ENCODE data around the gene TMC4.
"Not testable (repeated sequence)": the region's sequence is repeated elsewhere in the genome, so short reads cannot be mapped to it uniquely, and the experiment has no call there.

The TMC4 gene

DNA sequence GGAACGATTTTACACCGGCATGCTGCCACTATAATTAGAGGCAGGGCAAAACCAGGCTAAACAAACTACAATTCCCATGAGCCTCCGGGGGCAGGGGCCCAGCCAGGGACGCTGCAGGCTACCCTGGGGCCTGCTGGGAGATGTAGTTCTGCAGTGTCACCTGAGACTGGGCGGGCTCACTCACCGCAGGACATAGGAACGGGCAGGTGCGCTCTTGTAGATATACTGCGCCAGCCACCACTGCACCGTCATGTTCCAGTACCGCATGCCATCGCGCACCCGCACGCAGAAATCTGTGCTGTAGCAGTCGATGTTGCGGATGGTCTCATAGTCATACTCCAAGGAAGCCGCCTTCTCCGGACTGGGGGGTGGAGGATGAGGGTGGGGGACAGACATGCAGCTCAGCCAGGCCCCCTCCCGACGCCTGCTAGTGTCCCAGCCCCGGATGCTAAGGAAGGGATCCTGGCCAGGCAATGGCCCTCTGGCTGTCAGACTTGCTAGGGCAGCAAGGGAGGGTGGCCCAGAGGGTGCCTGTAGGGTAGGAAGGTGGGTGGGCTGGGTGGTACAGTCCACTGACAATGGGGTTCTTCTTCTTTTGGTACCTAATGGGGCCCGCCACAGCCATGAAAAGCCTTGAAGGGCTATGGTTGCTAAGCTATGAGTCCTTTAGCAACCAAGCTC is 5.8 kb upstream of the TMC4 start:
- DNase-seq, result peak; percentile 87

DNA sequence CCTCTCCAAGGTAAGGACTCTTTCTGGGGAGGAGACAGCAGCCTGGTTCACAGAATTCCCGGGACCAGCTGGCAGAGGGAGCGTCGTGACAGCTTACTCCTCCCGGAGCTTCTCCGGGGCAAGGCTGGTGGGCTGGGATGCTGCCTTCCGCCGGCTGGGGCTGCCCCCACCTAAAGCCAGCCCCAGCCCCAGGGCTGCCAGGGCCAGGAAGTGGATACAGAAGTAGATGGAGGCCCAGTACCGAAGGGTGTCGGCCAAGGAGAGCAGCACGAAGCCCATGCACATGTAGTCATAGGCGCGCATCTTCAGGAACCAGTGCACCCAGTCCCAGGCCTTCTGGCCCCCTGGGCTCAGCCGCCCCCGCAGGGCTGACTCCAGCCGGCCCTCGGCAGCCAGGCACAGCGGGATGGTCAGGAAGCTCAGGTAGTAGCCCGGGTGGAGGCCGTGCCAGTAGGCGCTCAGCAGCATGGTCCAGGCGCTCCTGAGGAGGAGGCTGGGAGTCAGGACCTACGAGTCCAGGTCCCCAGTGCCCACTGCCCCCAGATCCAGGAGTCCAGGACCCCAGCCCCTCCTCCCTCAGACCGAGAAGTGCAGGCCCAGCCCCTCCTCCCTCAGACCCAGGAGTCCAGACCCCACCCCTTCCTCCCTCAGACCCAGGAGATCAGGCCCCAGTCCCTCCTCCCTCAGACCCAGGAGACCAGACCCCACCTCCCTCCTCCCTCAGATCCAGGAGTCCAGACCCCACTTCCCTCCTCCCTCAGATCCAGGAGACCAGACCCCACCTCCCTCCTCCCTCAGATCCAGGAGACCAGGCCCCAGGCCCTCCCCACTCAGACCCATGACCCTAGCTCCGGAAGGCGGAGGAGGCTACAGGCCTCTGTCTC is 1.2 kb upstream of the TMC4 start:
- no peak for DNase-seq

DNA sequence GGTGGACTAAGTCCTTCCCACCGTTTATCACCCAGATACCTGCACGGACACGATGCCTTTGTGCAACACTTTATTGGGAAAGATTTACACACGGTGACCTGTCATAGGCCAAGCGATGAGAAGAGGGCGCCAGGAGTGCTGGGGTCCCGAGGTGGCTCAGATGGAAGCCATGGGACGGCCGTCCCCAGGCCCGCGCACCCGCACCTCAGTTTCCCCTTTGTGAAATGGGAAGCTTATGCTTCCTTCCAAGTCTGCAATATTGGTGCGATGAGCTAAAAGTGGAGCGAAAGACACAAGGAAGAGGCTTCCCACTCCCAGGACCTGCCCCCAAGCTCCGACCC is 369 bp upstream of the TMC4 start:
- DNase-seq, result no peak

DNA sequence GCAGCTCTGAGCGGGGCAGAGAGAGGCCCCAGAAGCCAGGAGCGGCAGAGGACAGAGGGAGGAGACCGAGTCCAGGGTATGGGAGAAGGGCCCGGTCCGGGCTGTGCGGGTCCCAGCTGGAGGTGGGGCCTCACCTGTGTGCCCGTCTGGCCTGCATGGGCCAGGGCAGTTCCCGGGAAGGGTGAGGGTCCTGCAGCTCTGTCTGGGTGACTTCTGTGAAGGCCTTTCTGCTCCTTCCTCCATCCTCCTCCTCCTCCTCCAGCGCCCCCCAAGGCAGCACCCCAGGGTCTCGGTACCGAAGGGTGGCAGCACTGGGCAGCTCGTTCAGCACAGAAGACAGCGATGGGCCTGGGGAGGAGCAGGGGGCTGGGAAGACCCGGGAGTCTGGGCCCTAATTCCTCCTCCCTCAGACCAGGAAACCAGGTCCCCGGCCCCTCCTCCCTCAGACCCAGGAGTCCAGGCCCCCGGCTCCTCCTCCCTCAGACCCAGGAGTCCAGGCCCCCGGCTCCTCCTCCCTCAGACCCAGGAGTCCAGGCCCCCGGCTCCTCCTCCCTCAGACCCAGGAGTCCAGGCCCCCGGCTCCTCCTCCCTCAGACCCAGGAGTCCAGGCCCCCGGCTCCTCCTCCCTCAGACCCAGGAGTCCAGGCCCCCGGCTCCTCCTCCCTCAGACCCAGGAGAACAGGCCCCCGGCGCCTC is 1.1 kb downstream of the TMC4 start:
- DNase-seq, result not testable (repeated sequence)

DNA sequence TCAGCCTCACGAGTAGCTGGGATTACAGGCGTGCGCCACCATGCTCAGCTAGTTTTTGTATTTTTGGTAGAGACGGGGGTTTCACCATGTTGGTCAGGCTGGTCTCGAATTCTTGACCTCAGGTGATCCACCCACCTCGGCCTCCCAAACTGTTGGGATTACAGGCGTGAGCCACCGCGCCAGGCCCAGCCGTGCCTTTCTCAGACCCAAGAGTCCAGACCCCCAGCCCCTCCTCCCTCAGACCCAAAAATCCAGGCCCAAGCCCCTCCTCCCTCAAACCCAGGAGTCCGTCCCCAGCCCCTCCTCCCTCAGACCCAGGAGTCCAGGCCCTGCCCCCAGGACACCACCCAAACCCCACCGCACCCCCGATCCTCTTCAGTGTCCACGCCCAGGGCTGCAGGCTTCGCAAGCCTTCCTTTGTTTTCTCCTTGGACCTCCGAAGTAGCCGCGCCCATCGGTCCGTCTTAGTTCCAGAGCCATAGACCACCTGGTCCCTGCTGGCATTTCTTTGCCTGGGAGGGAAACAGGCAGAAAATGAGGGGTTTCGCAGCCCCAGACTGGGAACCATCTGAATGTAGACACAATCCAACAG is 3.7 kb downstream of the TMC4 start:
- no peak for DNase-seq

DNA sequence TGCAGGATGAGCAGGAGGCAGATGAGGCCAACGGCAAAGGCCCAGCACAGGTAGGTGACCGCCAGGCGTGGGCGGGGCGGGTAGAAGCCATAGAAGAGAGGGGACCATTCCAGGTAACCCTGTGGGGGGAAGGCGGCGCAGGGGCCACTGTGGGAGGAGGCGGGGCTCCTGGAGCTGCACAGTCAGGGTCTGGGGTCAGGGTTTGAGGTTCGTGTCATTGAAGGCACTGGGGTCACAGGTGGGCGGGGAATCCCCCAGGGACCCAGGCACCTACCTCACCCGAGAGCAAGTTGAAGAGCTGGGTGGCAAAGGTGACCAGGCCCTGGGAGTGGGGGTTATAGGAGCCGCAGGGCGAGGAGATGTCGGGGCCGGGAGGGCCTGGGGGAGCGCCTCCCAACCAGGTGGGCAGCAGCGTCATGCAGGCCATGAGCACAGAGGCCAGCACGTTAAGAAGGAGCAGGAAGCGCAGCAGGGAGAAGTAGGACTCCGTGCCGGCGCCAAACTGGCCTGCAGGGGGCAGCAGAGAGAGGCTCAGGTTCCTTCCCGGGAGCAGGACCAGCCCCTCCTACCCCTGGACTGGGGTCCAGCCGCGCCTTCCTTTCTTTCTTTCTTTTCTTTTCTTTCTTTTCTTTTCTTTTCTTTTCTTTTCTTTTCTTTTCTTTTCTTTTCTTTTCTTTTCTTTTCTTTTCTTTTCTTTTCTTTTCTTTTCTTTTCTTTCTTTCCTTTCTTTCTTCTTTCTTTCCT is 4.6 kb downstream of the TMC4 start:
- peak; percentile 89 for DNase-seq

DNA sequence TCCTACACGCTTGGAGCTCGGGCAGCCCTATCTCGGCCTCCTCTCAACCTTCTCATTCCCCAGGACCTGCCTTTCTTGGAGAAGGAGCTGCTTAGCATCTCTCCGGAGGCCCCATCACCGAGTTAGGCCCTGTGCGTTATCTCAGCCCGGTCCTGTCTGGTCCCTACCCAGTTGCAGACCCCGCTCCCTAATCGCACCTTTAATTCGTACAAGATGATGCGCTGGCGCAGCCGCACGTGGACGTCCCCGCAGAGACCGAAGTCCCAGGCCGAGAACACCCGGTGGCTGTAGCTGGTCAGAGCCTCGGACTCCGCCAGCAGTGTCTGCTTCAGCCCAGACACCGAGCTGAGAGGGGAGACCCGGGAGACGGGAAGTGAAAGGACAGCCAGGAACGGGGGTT is 7.7 kb downstream of the TMC4 start:
- DNase-seq, result no peak

- peak; percentile 77 for DNase-seq
Observed at GRCh38 chr19:54164369-54165068, 8.4 kb downstream of the TMC4 start.

- no peak for DNase-seq
Observed at GRCh38 chr19:54162884-54163283, 10.1 kb downstream of the TMC4 start.

DNA sequence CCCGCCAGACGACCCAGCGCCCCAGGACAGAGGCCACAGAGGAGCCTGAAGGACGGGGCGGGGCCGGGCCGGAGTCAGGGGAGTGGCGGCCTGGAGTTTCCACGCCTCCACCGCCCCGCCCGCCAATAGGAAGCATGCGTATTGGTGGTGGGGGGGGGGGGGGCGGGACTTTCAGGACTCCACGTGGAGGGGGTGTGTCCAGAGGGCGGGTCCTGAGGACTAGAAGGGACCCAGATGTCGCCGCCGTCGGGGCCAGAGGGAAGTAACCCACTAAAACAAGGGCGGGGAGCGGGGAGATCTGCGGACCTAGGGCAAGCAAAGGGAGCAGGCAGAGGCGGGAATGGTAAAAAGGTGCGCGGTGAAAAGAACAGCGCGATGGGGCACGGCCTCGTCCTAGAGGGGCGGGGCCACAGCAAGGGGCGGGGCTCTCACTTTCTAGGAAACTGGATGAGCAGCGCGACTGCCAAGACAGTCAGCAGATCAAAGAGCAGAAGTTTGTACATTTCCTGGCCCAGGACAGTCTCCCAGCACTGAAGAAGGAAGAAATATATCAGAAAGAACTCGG is 10.6 kb downstream of the TMC4 start:
- peak; percentile 92 for DNase-seq

DNA sequence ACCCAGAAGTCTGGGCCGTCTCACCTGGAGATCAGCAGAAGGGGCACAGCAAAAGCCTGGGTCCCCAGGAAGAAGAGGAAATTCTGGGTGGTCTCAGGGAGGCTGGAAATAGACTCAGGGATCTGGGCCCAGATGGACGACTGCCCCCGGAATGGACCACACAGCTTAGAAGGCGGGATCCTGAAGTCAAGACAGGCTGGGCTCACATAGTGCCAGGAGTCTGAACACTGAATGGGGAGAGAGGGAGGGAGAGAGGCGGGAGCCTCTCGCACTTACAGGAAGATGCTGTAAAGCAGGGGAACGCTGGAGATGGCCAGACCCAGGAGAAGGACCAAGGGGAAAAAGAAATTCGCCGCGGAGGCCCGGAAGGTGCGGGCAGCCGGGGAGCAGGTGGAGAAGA is 12.1 kb downstream of the TMC4 start:
- peak; percentile 60 for DNase-seq

- DNase-seq, result peak; percentile 78
Observed at GRCh38 chr19:54160182-54160811, 12.7 kb downstream of the TMC4 start.

- peak; percentile 100 for DNase-seq
Observed at GRCh38 chr19:54159352-54160181, 13.4 kb downstream of the TMC4 start, which contains the start of gene LENG1. TSS of gene LENG1 (minus strand) at chr19:54159721. CDS start at chr19:54159695, 26 bp downstream.

- peak; percentile 39 for DNase-seq
Observed at GRCh38 chr19:54158812-54159351, 14.1 kb downstream of the TMC4 start.

DNA sequence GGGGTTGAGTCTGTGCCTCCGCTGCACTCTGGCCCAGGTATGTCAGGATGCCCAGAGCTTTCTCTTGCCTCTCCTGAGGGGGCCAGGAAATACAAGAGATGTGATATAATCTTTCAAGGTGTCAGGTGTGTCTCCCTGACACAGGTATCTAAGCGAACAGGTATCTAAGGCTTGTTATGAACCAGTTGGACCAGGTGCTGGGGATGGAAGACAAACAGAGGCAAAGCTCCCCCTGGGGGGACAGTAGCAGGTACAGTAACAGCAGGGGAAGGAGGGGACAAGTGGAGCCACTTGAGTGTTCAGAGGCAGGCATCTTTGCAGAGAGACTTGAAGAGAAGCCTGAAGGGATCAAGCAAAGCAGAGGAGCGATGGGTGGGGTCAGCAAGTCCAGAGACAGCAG is 16.0 kb downstream of the TMC4 start:
- DNase-seq, result no peak

DNA sequence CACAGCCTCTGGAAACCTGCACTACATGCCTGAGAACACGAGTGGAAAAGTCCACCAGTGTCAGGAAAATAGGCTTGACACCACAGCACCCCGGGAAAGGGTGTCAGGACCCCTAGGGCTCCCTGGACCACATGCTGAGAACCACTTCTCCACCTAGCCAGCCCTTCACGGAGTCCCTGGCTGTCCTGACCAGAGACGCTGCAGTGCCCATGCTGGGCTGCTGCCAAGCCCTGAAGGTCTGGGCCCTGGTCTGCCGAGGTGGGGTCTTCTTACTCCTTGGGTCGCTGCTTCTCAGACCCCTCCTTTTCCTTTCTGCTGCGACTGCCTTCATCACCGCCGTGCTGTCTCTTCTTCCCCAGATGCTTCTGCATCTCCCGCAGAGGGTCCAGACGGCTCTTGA is 16.5 kb downstream of the TMC4 start:
- no peak for DNase-seq

DNA sequence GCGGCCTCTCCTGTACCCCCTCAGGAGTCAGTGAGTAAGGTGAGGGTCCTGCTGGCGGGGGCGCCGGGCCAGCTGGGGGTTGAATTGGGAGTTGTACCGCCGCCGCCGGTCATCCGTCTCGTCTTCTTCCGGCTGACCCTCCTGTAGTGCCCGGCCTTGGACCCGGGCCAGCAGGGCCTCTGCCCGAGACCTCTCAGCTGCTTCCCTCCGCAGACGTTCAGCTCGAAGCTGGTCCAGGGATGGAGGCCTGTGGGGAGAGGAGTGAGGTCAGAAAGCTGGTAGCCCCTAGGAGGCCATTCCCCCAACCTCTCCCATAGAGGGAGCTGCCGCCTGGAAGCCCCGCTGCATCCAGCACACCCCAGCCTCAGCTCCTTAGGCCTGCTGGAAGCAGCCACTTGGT is 17.3 kb downstream of the TMC4 start:
- no peak for DNase-seq

DNA sequence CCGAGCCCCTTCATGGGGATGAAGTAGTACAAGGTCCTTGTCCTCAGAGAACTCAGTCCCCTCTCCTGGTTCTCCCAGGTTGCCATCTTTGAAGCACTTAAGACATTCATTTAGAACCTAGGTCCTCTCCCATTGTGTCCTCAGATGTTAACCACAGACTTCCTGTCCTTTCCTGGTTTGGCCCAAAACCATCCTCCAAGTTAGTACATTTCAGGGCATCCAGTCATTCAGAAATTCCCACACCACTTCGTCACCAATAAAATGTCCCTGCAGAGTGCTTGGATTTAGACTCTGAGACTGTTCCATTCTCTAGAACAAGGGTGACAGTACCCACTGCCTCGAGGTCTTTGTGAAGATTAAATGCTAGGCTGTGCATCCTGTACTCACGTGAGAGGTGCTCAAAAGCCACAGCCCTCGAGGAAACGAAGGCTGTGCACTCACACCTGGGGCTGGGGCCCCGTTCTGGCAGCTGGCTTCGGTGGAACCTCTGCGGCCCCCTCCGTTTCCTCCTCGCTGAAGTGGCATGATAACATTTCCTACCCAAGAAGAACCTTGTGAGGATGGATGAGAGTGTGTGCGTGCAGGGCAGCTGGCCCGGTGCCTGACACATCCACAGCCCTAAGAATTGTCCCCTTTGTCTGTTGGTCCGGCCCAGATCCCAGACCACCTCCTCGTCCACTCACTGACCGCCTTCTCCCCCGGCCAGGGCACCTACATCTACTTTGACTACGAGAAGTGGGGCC is 18.2 kb downstream of the TMC4 start:
- DNase-seq, result no peak

DNA sequence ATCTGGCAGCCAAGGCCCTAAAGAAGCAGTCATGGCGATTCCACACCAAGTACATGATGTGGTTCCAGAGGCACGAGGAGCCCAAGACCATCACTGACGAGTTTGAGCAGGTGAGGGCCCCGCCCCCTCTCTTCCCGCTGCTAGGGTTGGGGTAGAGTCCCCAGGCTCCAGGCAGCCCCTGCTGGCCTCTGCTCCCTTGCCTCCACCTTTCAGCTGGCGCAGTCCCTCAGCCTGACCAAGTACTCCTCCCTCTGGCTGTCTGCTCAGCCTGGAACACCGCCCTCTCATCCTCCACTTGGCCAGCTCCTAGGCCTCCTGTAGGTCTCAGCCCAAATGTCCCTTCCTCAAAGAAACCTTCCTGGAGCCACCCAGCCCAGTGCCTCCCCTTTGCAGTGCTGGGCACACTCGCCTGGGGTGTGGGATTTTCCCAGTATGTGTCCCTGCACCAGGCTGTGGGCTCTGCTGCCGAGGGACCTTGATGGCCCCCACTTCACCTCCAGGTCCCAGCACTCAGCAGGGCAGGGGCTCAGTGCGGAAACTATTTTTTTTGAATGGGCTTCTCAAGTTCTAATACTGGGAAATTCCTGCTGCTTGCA is 19.1 kb downstream of the TMC4 start:
- DNase-seq, result no peak

All from NCI-H69 (cell line).